Right cardiac atrium (tissue), 5 donors: ENCODE measurements around the gene ZCCHC17. TPM values are rescaled to one million over a fixed set of nuclear protein-coding genes. Genes with fewer than 3 reads are reported as not detected.
A peak's percentile ranks its signal among the peaks of the same experiment; 100 is the strongest.

Experiments
- ATAC-seq, 2 donors: fragments of 200-7000 bp; cut with Tn5 transposase; one replicate each; pipeline versions ENCODE4 v1.8.0 to v1.9.1; 2020; ENCODE audit warnings: moderate library complexity in 2 of 2, mild to moderate bottlenecking in 1 of 2
- DNase-seq, 3 donors: peaks; one replicate each; pipeline ENCODE4 v3.0.0-alpha.2; 2020
- H3K27ac ChIP-seq: one replicate; pipeline ENCODE4 v1.5.1; 2013; ENCODE audit warnings: mild to moderate bottlenecking, low read length, control low read depth, moderate library complexity
- H3K27me3 ChIP-seq: one replicate; pipeline ENCODE4 v1.6.1; 2013; ENCODE audit not compliant: control insufficient read depth, insufficient read depth
- H3K4me1 ChIP-seq: one replicate; pipeline ENCODE4 v1.6.1; 2013; ENCODE audit warnings: low read length; ENCODE audit not compliant: control insufficient read depth, insufficient read depth
- H3K4me3 ChIP-seq: one replicate; pipeline ENCODE4 v1.5.1; 2013; ENCODE audit warnings: low read length, control low read depth
- H3K9me3 ChIP-seq: one replicate; pipeline ENCODE4 v1.6.1; 2013; ENCODE audit warnings: low read length; ENCODE audit not compliant: control insufficient read depth
- WGBS: extraction: QIAGEN DNeasy Blood & Tissue Kit; methylation state at CpG from one replicate; pipeline ENCODE4 v1.1.7; 2013; 5-methylcytosine and 5-hydroxymethylcytosine counted together
- intact Hi-C, 4 donors: fragments of 100-400 bp; cut with DNase I; formaldehyde crosslinking; loops; one replicate each; pipeline versions ENCODE4 v1.11.0 to v1.14.0; 2022 to 2023
- polyA plus RNA-seq: library from polyadenylated mRNA; stranded (reverse); fragments of 200-250 nt; gene quantifications from one replicate; pipeline ENCODE4 v1.2.3, GENCODE V29; 2013
- total RNA-seq, 4 donors: library from RNA; stranded (reverse); fragmentation: NEBNext Ultra II Directional; extraction: Animal tissue kit (Norgen Biotek cat#: 25700); gene quantifications; one replicate each; pipeline ENCODE4 v1.2.1, GENCODE V29; 2021
- donor health status: healthy with polysubstance abuse.
- donor health status: DM: no; HTN: yes; CAD: no.
- donor health status: DM: no; HTN: no; CAD: no.
- donor health status: DM: no; HTN: yes; CAD: no; lungs with severe emphysema.
- donor health status: DM: yes; HTN: yes; CAD: no.

The ZCCHC17 gene
- total and polyA plus RNA-seq, 5 donors: 14.7 to 23.5 (median 20.3) TPM

DNA sequence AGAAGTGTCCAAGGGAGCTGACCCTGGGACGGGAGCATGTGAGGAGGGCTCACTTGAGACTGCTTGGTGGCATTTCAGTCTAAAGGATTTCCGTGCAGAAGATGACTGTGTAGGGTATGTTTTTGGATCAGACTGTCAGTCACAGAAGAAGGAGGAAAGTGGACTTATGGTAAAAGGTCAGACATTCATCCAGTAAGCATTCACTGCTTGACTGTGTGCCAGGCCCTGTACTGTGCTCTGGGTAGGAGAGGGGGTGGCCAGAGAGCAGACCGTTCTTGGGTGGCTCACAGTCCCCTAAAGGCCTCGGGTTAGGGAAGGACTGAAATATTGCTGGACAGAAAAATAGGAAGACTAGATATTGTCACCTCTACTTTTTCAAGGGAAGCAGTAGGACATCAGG is 114.0 kb downstream of the ZCCHC17 start:
- no peaks in the 10 kb centered on the region for H3K27me3 ChIP-seq
- DNase-seq (no peak), ATAC-seq (no peak)
- intact Hi-C loops: no loop called here
- no peaks in the 10 kb centered on the region for H3K9me3 ChIP-seq
- WGBS: 77% methylated on average over 4 of the region's 4 CpGs
- H3K27ac ChIP-seq: no peak overlapping the region
- no peak overlapping the region for H3K4me3 ChIP-seq
- peaks cover 3% of the 10 kb centered on the region for H3K4me1 ChIP-seq

- WGBS: 65% methylated on average over 2 of the region's 2 CpGs
- no peaks in the 10 kb centered on the region for H3K9me3 ChIP-seq
- no peaks in the 10 kb centered on the region for H3K27me3 ChIP-seq
- intact Hi-C loops: no loop called here
- H3K4me3 ChIP-seq: no peak overlapping the region
- peaks cover 3% of the 10 kb centered on the region for H3K4me1 ChIP-seq
- no peak for ATAC-seq
- no peak overlapping the region for H3K27ac ChIP-seq
- no peak for DNase-seq
Measured at GRCh38 chr1:31412205-31412604, 115.4 kb downstream of the ZCCHC17 start.

GRCh38 chr1:31412732-31413404 is 116.0 kb downstream of the ZCCHC17 start, which contains the start of gene SERINC2:
Gene SERINC2, plus strand, starts transcription at chr1:31413213. Its CDS starts 53 bp downstream, at chr1:31413266.
- 3% methylated on average over 63 of the region's 63 CpGs for WGBS
- Histone ChIP-seq H3K27me3 (no peaks in the 10 kb centered on the region), H3K9me3 (no peaks in the 10 kb centered on the region), H3K27ac (no peak within 1 kb of the TSS), H3K4me1 (peaks cover 3% of the 10 kb centered on the region), H3K4me3 (peak within 1 kb of the TSS; percentile 78)
- ATAC-seq (peak; percentile 57 to 60), DNase-seq (peak in 1 of 3 donors; percentile 53)
- intact Hi-C loops: no loop called here

GRCh38 chr1:31413405-31414001 is 116.7 kb downstream of the ZCCHC17 start:
- Histone ChIP-seq H3K9me3 (no peaks in the 10 kb centered on the region), H3K27ac (no peak overlapping the region), H3K4me3 (peak overlapping the region; percentile 78), H3K4me1 (peaks cover 3% of the 10 kb centered on the region), H3K27me3 (no peaks in the 10 kb centered on the region)
- intact Hi-C loops: no loop called here
- ATAC-seq (peak; percentile 79 to 86), DNase-seq (peak; percentile 77 to 91 (median 85))
- under 1% methylated on average over 54 of the region's 54 CpGs for WGBS

Other genes starting within 250 kb of the ZCCHC17 start
- 10 to 100 TPM; 76.5 to 77.2 (median 77.0) TPM for gene PUM1, start 231.3 kb upstream of the ZCCHC17 start, total RNA-seq
- gene PUM1, start 231.3 kb upstream of the ZCCHC17 start, polyA plus RNA-seq: 21.2 TPM
- gene NKAIN1, start 57.1 kb upstream of the ZCCHC17 start, total RNA-seq: not detected
- gene NKAIN1, start 57.1 kb upstream of the ZCCHC17 start, polyA plus RNA-seq: 0.02 TPM
- gene SNRNP40, start 244 bp upstream of the ZCCHC17 start, total RNA-seq: 10 to 100 TPM; 20.9 to 28.2 (median 25.3) TPM
- 13.9 TPM for gene SNRNP40, start 244 bp upstream of the ZCCHC17 start, polyA plus RNA-seq
- 1,000 to 10,000 TPM; 2,322 to 2,894 (median 2,708) TPM for gene FABP3, start 76.0 kb downstream of the ZCCHC17 start, total RNA-seq
- gene FABP3, start 76.0 kb downstream of the ZCCHC17 start, polyA plus RNA-seq: 6,193 TPM
- 1 to 10 TPM; 1.3 to 1.7 (median 1.4) TPM for gene SERINC2, start 116.2 kb downstream of the ZCCHC17 start, total RNA-seq
- gene SERINC2, start 116.2 kb downstream of the ZCCHC17 start, polyA plus RNA-seq: 2.5 TPM